GM20000 (cell line): Measurements from ENCODE around the gene KCNIP4.

ENCODE experiments used
- DNase-seq: peaks from one replicate; pipeline ENCODE4 v3.0.0; 2012; ENCODE audit warnings: low spot score
- TF ChIP-seq, protein P1 (sequence below): IDR thresholded peaks from 2 replicates; pipeline ENCODE4 v1.5.1; 2012; ENCODE audit warnings: mild to moderate bottlenecking, control low read depth; ENCODE audit errors: extremely low read depth, missing control alignments

The KCNIP4 gene

DNA sequence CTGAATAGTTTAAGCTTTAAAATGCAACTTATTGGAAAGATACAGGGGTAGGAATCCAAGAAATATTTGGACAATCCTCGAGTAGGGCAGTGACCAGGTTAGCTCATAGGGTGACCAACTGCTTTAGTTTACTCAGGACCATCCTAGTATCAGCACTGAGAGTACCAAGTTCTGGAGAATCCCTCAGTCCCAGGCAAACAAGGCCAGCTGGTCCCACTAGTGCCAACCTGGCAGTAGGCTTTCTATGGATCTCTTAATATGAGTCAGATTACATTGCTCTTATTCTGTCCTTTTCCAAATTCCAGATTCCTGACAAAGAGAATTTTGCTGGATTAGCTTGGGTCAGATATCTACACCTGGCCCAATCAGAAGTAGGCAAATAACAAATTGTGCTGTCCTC, 493.7 kb downstream of the KCNIP4 start:
- no peak for DNase-seq
- TF ChIP-seq, protein P1, sequence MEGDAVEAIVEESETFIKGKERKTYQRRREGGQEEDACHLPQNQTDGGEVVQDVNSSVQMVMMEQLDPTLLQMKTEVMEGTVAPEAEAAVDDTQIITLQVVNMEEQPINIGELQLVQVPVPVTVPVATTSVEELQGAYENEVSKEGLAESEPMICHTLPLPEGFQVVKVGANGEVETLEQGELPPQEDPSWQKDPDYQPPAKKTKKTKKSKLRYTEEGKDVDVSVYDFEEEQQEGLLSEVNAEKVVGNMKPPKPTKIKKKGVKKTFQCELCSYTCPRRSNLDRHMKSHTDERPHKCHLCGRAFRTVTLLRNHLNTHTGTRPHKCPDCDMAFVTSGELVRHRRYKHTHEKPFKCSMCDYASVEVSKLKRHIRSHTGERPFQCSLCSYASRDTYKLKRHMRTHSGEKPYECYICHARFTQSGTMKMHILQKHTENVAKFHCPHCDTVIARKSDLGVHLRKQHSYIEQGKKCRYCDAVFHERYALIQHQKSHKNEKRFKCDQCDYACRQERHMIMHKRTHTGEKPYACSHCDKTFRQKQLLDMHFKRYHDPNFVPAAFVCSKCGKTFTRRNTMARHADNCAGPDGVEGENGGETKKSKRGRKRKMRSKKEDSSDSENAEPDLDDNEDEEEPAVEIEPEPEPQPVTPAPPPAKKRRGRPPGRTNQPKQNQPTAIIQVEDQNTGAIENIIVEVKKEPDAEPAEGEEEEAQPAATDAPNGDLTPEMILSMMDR = no peak

DNA sequence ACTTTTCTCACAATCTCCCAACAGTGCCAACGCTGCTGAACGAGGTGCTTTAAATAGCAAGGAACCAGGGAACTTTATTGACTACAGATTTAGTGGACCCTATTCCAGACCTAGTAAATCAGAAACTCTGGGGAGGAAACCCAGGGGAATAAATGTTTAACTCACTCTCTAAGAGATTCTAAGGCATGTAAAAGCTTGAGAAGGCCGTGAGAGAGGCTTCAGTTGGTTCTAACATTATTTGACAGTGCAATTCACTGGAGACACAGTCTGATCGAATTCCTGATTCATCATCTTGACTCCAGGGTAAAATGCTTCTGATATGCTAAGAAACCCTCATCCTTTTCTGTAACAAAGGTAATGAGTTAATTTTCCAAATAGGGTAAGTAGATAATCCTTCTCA, 494.4 kb downstream of the KCNIP4 start:
- no peak for DNase-seq
- TF ChIP-seq, protein P1 = no peak

DNA sequence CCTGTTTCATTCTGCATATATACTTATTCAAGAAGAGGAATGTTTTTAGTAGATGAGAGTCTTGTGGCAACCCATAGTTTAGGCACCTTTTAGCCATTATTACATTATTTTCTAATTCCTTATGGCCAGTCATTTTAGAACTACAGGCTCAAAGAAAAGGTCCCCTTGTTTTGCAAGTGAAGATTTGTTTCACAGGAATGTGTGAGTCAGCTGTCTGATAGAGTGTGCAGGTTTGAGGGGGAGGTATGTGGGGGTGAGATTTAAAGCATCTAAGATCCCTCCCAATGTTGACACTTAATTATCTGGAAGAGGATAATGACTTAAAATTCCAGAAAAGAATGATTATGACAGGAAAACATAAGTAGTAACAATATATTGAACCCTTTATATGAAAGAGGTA, 495.6 kb downstream of the KCNIP4 start:
- TF ChIP-seq, protein P1 = no peak
- DNase-seq = no peak

DNA sequence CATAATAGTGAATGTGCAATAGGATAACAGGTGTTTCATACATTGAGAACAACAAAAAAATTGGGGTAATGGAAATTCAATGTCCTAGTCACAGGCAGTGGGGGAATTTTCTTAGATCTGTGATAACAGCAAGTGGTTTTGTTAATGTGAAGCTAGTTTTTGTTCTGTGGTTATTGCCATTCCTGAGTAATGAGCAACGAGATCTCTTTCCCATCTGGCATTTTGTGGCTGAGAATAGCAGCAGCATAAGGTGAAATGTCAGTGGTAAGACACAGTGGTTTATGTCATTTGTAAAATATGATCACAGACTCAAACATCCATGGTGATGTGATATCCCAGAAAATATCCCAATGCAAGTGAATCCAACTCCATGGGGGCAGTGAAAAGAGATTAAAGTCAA, 497.5 kb downstream of the KCNIP4 start:
- DNase-seq = no peak
- TF ChIP-seq, protein P1 = no peak

DNA sequence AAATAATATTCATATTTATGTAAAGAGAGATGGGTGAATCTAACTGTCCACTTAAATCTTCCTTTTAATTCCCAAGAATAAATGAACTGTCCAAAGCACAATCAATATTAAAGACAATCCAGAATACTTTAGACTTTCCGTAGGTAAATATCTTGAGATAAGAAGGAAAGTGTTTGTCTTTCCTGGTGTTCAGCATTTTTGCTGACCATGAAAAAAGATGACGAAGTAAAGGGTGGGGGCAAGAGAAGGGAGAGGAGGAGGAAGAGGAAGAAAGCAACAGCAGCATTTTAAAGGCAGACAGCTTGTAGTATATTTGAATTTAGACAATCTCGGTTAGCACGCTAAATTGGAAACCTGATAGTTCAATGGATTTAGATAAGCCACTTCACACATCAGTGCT, 498.2 kb downstream of the KCNIP4 start:
- DNase-seq = no peak
- TF ChIP-seq, protein P1 = no peak

DNA sequence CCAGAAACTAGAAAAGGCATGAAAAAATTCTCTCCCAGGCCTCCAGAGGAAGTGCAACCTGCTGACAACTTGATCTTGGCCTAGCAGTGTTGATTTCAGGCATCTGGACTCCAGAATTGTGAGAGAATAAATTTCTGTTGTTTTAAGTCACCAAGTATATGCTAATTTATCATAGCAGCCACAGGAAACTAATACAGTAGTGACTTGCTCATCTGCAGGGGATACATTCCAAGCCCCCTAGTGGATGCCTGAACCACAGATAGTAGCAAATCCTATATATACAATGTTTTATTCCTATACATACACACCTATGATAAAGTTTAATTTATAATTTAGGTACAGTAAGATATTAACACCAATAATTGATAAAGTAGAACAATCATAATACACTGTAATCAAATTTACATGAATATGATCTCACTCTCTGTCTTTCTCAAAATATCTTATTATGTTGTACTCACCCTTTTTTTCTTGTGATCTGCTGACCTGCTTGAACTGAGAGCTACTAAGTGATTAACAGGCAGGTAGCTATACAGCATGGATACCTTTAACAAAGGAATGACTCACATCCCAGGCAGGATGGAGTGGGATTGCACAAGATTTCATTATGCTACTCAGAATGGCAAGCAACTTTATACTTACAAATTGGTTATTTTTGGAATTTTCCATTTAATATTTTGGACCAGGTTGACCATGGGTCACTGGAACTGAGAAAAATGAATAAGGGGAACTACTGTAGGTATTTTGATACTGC, 501.1 kb downstream of the KCNIP4 start:
- no peak for DNase-seq

DNA sequence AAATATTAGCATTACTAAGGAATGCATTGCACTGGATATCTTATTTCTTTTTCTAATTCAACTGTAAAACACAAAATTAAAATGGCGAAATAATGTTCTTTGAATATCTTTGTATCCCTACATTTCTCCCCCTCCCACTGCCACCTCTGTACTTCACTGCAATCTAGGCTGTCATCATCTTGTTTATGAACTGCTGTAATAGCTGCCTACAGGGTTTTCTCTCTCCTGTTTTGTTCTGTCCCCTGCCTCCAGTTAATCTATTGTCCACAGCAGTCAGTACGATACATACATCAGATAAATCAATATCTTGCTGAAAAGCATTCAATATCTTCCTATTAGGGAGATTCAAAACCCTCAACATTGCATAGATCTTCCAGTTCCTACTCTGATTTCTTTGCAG, 528.4 kb downstream of the KCNIP4 start:
- TF ChIP-seq, protein P1 = no peak

More for the DNA sequence above, 501.1 kb downstream of the KCNIP4 start:
- TF ChIP-seq, protein P1 = no peak

More for the DNA sequence above, 528.4 kb downstream of the KCNIP4 start:
- no peak for DNase-seq
